OCI-LY1 (cell line): ENCODE data around the gene ARSI.

Experiments
- CTCF ChIP-seq: fragments of 200-600 bp; sonication (generic), shearing (Covaris generic); IDR thresholded peaks from 2 replicates; pipeline ENCODE4 v1.5.1; 2017; ENCODE audit warnings: mild to moderate bottlenecking, antibody characterized with exemption, low read length, moderate library complexity, mixed read lengths
- EZH2 ChIP-seq: fragments of 200-600 bp; sonication (generic), shearing (Covaris generic); IDR thresholded peaks from 2 replicates; pipeline ENCODE4 v1.8.0; 2017; ENCODE audit warnings: borderline replicate concordance, mixed run types, mild to moderate bottlenecking, antibody characterized with exemption, low read length, moderate library complexity, mixed read lengths

GRCh38 chr5:150274811-150275210, 27.9 kb downstream of the ARSI start:
- TF ChIP-seq CTCF (no peak), EZH2 (no peak)
